Mucosa of rectum (tissue), 2 donors: ENCODE results near the gene SERPINA1.

Source experiments
- H3K27ac ChIP-seq, 2 donors: one replicate each; pipeline ENCODE4 v1.7.0; 2013; ENCODE audit warnings: inconsistent platforms in 2 of 2, low read depth in 2 of 2, low read length in 2 of 2
- H3K27me3 ChIP-seq, 2 donors: one replicate each; pipeline ENCODE4 v1.7.0; 2013; ENCODE audit warnings: low read length in 2 of 2; ENCODE audit not compliant: control insufficient read depth in 2 of 2, insufficient read depth in 2 of 2
- H3K36me3 ChIP-seq, 2 donors: one replicate each; pipeline ENCODE4 v1.7.0; 2013; ENCODE audit warnings: low read length in 2 of 2; ENCODE audit not compliant: control insufficient read depth in 2 of 2, insufficient read depth in 2 of 2
- H3K4me1 ChIP-seq, 2 donors: one replicate each; pipeline ENCODE4 v1.7.0; 2013; ENCODE audit warnings: low read length in 2 of 2, mild to moderate bottlenecking in 1 of 2; ENCODE audit not compliant: control insufficient read depth in 2 of 2, insufficient read depth in 2 of 2
- H3K4me3 ChIP-seq, 2 donors: one replicate each; pipeline ENCODE4 v1.7.0; 2013; ENCODE audit warnings: low read length in 2 of 2
- H3K9ac ChIP-seq, 2 donors: one replicate each; pipeline ENCODE4 v1.7.0; 2013; ENCODE audit warnings: low read length in 2 of 2, low read depth in 1 of 2, mild to moderate bottlenecking in 1 of 2
- H3K9me3 ChIP-seq, 2 donors: one replicate each; pipeline ENCODE4 v1.7.0; 2013; ENCODE audit warnings: low read length in 2 of 2; ENCODE audit not compliant: control insufficient read depth in 2 of 2
- donor health status: healthy.
- donor health status: Normal muscosa, but diverticular disease.

Gene SERPINA1

GRCh38 chr14:94385553-94386057 lies 2.8 kb downstream of the SERPINA1 start:
- peak overlapping the region; percentile 63 to 70 for H3K27ac ChIP-seq
- no peaks in the 10 kb centered on the region for H3K36me3 ChIP-seq
- H3K4me3 ChIP-seq = no peak overlapping the region

GRCh38 chr14:94384342-94384741 lies 4.1 kb downstream of the SERPINA1 start:
- Histone ChIP-seq H3K9ac (no peak overlapping the region), H3K27me3 (no peaks in the 10 kb centered on the region), H3K27ac (peak overlapping the region; percentile 62 to 63), H3K4me1 (peaks cover 19 to 34% of the 10 kb centered on the region in 2 donors), H3K9me3 (no peaks in the 10 kb centered on the region), H3K4me3 (no peak overlapping the region), H3K36me3 (no peaks in the 10 kb centered on the region)

More at GRCh38 chr14:94385553-94386057, 2.8 kb downstream of the SERPINA1 start:
- no peaks in the 10 kb centered on the region for H3K27me3 ChIP-seq
- H3K4me1 ChIP-seq = peaks cover 19 to 38% of the 10 kb centered on the region in 2 donors
- H3K9ac ChIP-seq = no peak overlapping the region
- H3K9me3 ChIP-seq = no peaks in the 10 kb centered on the region

DNA sequence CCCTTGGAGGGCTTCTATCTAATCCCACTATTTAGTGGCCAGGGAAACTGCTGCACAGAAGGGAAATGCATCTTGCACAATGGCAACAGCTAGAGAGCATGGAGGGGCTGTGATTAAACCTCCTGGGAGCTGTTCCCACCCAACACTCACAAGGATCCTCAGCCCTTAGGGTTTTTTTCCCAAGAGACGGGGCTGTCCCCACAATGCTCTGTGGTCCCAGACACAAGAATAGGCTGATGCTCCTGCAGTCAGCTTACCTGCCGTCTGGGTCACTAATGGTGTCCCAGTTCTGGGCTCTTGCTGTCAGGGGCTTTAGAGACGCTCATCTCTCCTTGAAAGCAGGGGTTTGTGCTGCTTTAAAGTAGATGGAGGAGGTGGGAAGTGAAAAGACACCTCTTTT lies 4.6 kb downstream of the SERPINA1 start:
- Histone ChIP-seq H3K4me3 (no peak overlapping the region), H3K9ac (no peak overlapping the region), H3K4me1 (peaks cover 19 to 34% of the 10 kb centered on the region in 2 donors), H3K9me3 (no peaks in the 10 kb centered on the region), H3K36me3 (no peaks in the 10 kb centered on the region), H3K27me3 (no peaks in the 10 kb centered on the region), H3K27ac (no peak overlapping the region)

- no peaks in the 10 kb centered on the region for H3K36me3 ChIP-seq
- H3K4me1 ChIP-seq = peaks cover 19 to 33% of the 10 kb centered on the region in 2 donors
- H3K9me3 ChIP-seq = no peaks in the 10 kb centered on the region
- H3K9ac ChIP-seq = no peak overlapping the region
- H3K27me3 ChIP-seq = no peaks in the 10 kb centered on the region
- H3K27ac ChIP-seq = no peak overlapping the region
- no peak overlapping the region for H3K4me3 ChIP-seq
Observed at GRCh38 chr14:94382716-94383596, 5.4 kb downstream of the SERPINA1 start.

GRCh38 chr14:94382099-94382715 lies 6.2 kb downstream of the SERPINA1 start:
- Histone ChIP-seq H3K27me3 (no peaks in the 10 kb centered on the region), H3K4me1 (peaks cover 15 to 26% of the 10 kb centered on the region in 2 donors), H3K27ac (no peak overlapping the region), H3K9me3 (no peaks in the 10 kb centered on the region), H3K36me3 (no peaks in the 10 kb centered on the region), H3K4me3 (no peak overlapping the region), H3K9ac (no peak overlapping the region)

DNA sequence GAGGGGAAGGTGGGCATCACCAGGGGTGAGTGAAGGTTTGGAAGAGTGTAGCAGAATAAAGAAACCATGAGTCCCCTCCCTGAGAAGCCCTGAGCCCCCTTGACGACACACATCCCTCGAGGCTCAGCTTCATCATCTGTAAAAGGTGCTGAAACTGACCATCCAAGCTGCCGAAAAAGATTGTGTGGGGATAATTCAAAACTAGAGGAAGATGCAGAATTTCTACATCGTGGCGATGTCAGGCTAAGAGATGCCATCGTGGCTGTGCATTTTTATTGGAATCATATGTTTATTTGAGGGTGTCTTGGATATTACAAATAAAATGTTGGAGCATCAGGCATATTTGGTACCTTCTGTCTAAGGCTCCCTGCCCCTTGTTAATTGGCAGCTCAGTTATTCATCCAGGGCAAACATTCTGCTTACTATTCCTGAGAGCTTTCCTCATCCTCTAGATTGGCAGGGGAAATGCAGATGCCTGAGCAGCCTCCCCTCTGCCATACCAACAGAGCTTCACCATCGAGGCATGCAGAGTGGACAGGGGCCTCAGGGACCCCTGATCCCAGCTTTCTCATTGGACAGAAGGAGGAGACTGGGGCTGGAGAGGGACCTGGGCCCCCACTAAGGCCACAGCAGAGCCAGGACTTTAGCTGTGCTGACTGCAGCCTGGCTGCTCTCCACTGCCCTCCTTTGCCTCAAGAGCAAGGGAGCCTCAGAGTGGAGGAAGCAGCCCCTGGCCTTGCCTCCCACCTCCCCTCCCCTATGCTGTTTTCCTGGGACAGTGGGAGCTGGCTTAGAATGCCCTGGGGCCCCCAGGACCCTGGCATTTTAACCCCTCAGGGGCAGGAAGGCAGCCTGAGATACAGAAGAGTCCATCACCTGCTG lies 7.0 kb downstream of the SERPINA1 start:
- Histone ChIP-seq H3K4me1 (peaks cover 11 to 18% of the 10 kb centered on the region in 2 donors), H3K27ac (no peak overlapping the region), H3K9ac (no peak overlapping the region), H3K4me3 (no peak overlapping the region), H3K27me3 (no peaks in the 10 kb centered on the region), H3K9me3 (no peaks in the 10 kb centered on the region), H3K36me3 (no peaks in the 10 kb centered on the region)

DNA sequence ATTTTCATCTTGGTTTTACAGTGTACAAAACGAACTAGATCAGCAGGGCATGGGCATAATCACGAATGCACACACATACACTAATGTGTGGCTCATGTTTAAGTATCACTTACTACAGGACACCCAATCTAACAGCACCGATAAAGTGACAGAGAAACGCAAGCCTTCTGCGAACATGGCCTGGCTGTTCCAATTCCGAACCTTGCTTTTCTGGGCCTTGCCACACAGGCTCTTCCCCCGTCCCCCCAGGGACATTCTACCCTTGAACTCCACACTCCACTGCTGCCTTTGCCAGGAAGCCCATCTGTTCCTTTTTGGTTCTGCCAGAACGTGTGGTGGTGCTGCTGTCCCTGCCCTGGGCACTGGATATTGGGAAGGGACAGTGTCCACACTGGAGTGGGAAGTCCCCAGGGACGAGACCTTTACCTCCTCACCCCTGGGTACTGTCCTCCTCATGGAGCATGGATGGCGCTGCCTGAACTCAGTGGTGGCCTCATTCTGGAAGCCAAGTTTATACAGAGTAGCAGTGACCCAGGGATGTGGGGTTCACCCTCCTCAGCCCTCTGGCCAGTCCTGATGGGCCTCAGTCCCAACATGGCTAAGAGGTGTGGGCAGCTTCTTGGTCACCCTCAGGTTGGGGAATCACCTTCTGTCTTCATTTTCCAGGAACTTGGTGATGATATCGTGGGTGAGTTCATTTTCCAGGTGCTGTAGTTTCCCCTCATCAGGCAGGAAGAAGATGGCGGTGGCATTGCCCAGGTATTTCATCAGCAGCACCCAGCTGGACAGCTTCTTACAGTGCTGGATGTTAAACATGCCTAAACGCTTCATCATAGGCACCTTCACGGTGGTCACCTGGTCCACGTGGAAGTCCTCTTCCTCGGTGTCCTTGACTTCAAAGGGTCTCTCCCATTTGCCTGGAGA lies 7.9 kb downstream of the SERPINA1 start:
- Histone ChIP-seq H3K4me1 (peaks cover 4 to 9% of the 10 kb centered on the region in 2 donors), H3K27me3 (no peaks in the 10 kb centered on the region), H3K4me3 (no peak overlapping the region)

GRCh38 chr14:94379291-94380224 lies 8.8 kb downstream of the SERPINA1 start:
- no peaks in the 10 kb centered on the region for H3K27me3 ChIP-seq
- H3K4me1 ChIP-seq = peaks cover 3 to 4% of the 10 kb centered on the region in 2 donors
- H3K27ac ChIP-seq = no peak overlapping the region
- H3K9ac ChIP-seq = no peak overlapping the region
- no peaks in the 10 kb centered on the region for H3K9me3 ChIP-seq
- no peaks in the 10 kb centered on the region for H3K36me3 ChIP-seq
- no peak overlapping the region for H3K4me3 ChIP-seq

More for the DNA sequence above, 7.9 kb downstream of the SERPINA1 start:
- no peaks in the 10 kb centered on the region for H3K9me3 ChIP-seq
- H3K36me3 ChIP-seq = no peaks in the 10 kb centered on the region
- no peak overlapping the region for H3K27ac ChIP-seq
- H3K9ac ChIP-seq = no peak overlapping the region
